GM21825 (cell line): ENCODE data around the gene GIT2.
"Not testable (repeated sequence)": the region's sequence is repeated elsewhere in the genome, so short reads cannot be mapped to it uniquely, and the experiment has no call there.

Experiments
- ATAC-seq: cut with Tn5 transposase; IDR thresholded peaks from one replicate; pipeline ENCODE4 v1.9.1; 2021; ENCODE audit warnings: mild to moderate bottlenecking, moderate library complexity; ENCODE audit not compliant: unreplicated experiment

GIT2 gene

GRCh38 chr12:109995686-109996482, at the start of gene GIT2:
TSS of gene GIT2 (minus strand) at chr12:109996368. CDS start at chr12:109996224, 144 bp downstream.
- ATAC-seq: peak; percentile 60

- no peak for ATAC-seq
Measured at GRCh38 chr12:110042264-110042663, 46.1 kb upstream of the GIT2 start.

GRCh38 chr12:110039085-110039807, 43.1 kb upstream of the GIT2 start:
- no peak for ATAC-seq

- ATAC-seq: no peak
Measured at GRCh38 chr12:110038741-110039084, 42.5 kb upstream of the GIT2 start.

GRCh38 chr12:110037315-110037714, 41.1 kb upstream of the GIT2 start:
- ATAC-seq: no peak

- ATAC-seq: no peak
Measured at GRCh38 chr12:110035534-110036104, 39.5 kb upstream of the GIT2 start.

GRCh38 chr12:110033888-110034287, 37.7 kb upstream of the GIT2 start:
- no peak for ATAC-seq

GRCh38 chr12:110029290-110029815, 33.2 kb upstream of the GIT2 start:
- ATAC-seq: no peak

- ATAC-seq: no peak
Measured at GRCh38 chr12:110028323-110028722, 32.2 kb upstream of the GIT2 start.

- ATAC-seq: no peak
Measured at GRCh38 chr12:110024051-110024450, 27.9 kb upstream of the GIT2 start.

GRCh38 chr12:110023059-110023980, 27.2 kb upstream of the GIT2 start:
- no peak for ATAC-seq

- ATAC-seq: no peak
Measured at GRCh38 chr12:110020956-110021355, 24.8 kb upstream of the GIT2 start.

GRCh38 chr12:110015132-110015531, 19.0 kb upstream of the GIT2 start:
- no peak for ATAC-seq

GRCh38 chr12:110012659-110013058, 16.5 kb upstream of the GIT2 start:
- ATAC-seq: no peak

- ATAC-seq: peak; percentile 56
Measured at GRCh38 chr12:110012137-110012536, 16.0 kb upstream of the GIT2 start.

- ATAC-seq: peak; percentile 40
Measured at GRCh38 chr12:110010853-110011723, 14.9 kb upstream of the GIT2 start.

GRCh38 chr12:110008681-110009398, 12.7 kb upstream of the GIT2 start:
- ATAC-seq: not testable (repeated sequence)

- ATAC-seq: no peak
Measured at GRCh38 chr12:110007881-110008280, 11.7 kb upstream of the GIT2 start.

- no peak for ATAC-seq
Measured at GRCh38 chr12:110006115-110006514, 9.9 kb upstream of the GIT2 start.
